ENCODE results near the gene OOSP4B. TPM values are rescaled to one million over a fixed set of nuclear protein-coding genes. Genes with fewer than 3 reads are reported as not detected.
"Not testable (repeated sequence)": the region's sequence is repeated elsewhere in the genome, so short reads cannot be mapped to it uniquely, and the experiment has no call there.

OOSP4B gene
- total RNA-seq, 1 donor from 2014 or later, result not detected

DNA sequence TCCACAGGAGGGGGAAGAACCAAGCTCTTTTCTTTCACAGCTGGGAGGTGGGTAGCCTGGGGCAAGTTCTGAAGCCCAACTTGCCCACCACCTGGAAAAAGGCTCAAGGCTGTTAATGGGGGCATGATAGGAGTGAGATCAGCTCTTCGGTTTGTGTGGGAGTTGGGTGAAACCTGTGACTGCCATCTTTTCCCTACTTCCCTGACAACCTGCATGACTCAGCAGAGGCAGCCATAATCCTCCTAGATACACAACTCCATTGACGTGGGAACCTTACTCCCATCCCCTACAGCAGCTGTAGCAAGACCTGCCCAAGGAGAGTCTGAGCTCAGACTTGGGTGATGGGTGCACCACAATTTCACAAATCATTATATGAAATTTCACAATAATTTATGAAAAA is 13.3 kb upstream of the OOSP4B start:
- ATAC-seq (no peak), DNase-seq (no peak)
- Histone ChIP-seq H3K27ac (no peak overlapping the region), H3K9me3 (no peaks in the 10 kb centered on the region), H3K36me3 (no peaks in the 10 kb centered on the region), H3K27me3 (no peaks in the 10 kb centered on the region), H3K4me1 (no peaks in the 10 kb centered on the region), H3K4me3 (no peak overlapping the region)
- TF ChIP-seq, protein P1, sequence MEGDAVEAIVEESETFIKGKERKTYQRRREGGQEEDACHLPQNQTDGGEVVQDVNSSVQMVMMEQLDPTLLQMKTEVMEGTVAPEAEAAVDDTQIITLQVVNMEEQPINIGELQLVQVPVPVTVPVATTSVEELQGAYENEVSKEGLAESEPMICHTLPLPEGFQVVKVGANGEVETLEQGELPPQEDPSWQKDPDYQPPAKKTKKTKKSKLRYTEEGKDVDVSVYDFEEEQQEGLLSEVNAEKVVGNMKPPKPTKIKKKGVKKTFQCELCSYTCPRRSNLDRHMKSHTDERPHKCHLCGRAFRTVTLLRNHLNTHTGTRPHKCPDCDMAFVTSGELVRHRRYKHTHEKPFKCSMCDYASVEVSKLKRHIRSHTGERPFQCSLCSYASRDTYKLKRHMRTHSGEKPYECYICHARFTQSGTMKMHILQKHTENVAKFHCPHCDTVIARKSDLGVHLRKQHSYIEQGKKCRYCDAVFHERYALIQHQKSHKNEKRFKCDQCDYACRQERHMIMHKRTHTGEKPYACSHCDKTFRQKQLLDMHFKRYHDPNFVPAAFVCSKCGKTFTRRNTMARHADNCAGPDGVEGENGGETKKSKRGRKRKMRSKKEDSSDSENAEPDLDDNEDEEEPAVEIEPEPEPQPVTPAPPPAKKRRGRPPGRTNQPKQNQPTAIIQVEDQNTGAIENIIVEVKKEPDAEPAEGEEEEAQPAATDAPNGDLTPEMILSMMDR (IDR thresholded peaks at IDR 0.05), result no peak
- intact Hi-C loops (cut with DNase I), result no loop called here

DNA sequence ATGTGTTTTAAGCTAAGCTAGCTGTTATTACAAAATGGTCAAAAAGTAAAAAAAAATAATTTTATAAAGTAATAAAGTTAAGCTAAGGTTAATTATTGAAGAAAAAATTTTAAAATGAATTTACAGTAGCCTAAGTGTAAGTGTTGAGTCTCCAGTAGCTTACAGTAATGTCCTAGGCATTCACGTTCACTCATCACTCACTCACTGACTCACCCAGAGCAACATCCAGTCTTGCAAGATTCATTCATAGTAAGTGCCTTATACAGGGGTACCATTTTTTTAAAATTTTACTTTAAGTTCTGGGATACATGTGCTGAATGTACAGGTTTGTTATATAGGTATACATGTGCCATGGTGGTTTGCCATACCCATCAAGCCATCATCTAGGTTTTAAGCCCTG is 11.6 kb upstream of the OOSP4B start:
- ATAC-seq (no peak), DNase-seq (no peak)
- Histone ChIP-seq H3K27ac (no peak overlapping the region), H3K36me3 (no peaks in the 10 kb centered on the region), H3K4me1 (no peaks in the 10 kb centered on the region), H3K27me3 (no peaks in the 10 kb centered on the region), H3K4me3 (no peak overlapping the region), H3K9me3 (no peaks in the 10 kb centered on the region)
- TF ChIP-seq, protein P1 (IDR thresholded peaks at IDR 0.05), result no peak
- intact Hi-C loops (cut with DNase I), result no loop called here

DNA sequence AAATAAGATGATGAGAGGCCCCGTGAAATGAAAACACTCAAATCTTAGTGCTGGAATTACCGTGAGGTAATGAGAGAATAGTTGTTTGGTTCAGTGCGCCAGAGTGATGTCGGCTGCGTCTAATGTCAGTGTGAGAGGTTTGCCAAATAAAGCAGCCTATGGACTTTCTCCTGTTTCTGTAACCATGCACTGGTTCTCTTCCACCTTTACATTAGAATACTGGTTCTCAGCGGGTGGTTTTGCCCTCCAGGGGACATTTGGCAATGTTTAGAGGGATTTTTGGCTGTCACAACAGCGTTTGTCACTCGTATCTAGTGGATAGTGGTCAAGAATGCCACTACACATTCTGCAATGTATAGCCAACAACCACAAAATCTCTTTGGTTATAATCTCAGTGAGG is 1.1 kb downstream of the OOSP4B start:
- intact Hi-C loops (cut with DNase I), result no loop called here
- no peaks in the 10 kb centered on the region for H3K27me3 ChIP-seq

DNA sequence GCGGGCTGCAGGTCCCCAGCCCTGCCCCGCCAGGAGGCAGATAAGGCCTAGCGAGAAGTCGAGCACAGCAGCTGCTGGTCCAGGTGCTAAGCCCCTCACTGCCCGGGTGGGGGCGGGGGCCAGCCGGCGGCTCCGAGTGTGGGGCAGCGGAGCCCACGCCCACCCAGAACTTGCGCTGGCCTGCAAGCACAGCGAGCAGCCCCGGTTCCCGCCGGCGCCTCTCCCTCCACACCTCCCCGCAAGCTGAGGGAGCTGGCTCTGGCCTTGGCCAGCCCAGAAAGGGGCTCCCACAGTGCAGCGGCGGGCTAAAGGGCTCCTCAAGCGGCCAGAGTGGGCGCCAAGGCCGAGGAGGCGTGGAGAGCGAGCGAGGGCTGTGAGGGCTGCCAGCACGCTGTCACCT is 3.4 kb downstream of the OOSP4B start:
- intact Hi-C loops (cut with DNase I); H3K9me3 ChIP-seq; H3K4me3 ChIP-seq; ATAC-seq; DNase-seq; H3K36me3 ChIP-seq; H3K27ac ChIP-seq; H3K4me1 ChIP-seq; H3K27me3 ChIP-seq: not testable (repeated sequence)

More for the DNA sequence above, 1.1 kb downstream of the OOSP4B start:
- ATAC-seq (no peak), DNase-seq (no peak)
- Histone ChIP-seq H3K9me3 (no peaks in the 10 kb centered on the region), H3K4me3 (no peak overlapping the region), H3K27ac (no peak overlapping the region), H3K4me1 (no peaks in the 10 kb centered on the region), H3K36me3 (no peaks in the 10 kb centered on the region)
- TF ChIP-seq, protein P1 (IDR thresholded peaks at IDR 0.05), result no peak

DNA sequence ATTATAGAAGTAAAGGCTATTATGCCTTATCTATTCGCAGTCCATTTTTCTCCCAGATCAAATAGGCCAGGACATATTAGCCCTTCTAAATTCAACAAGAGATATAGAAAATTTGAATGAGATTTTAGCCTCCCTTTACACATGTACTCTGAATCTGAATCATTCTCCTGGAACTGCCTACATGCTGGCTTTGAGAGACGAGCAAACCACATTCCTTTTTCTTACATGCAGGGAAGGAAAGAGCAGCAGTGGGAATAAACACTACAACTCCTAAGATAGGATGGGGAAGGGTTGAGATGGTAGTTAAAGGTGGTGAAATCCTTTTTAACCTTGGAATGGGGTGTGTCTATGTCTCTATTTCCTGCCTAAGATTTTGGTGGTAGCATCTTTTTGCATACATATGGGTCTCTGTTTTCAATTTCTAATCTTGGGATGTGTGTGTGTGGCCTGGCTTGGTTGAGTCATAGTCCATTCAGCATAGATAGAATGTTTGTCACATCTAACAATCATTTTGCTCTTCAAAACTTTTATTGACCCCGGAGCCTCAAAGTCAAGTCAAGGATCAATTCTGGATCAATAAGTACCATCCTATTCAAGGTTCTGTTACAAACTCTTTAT is 12.1 kb downstream of the OOSP4B start:
- no peak overlapping the region for H3K4me3 ChIP-seq
- no peaks in the 10 kb centered on the region for H3K27me3 ChIP-seq
- intact Hi-C loops (cut with DNase I), result no loop called here
- no peaks in the 10 kb centered on the region for H3K36me3 ChIP-seq
- H3K9me3 ChIP-seq, result no peaks in the 10 kb centered on the region
- TF ChIP-seq, protein P1 (IDR thresholded peaks at IDR 0.05), result no peak
- no peak for DNase-seq
- no peaks in the 10 kb centered on the region for H3K4me1 ChIP-seq
- H3K27ac ChIP-seq, result no peak overlapping the region
- no peak for ATAC-seq

DNA sequence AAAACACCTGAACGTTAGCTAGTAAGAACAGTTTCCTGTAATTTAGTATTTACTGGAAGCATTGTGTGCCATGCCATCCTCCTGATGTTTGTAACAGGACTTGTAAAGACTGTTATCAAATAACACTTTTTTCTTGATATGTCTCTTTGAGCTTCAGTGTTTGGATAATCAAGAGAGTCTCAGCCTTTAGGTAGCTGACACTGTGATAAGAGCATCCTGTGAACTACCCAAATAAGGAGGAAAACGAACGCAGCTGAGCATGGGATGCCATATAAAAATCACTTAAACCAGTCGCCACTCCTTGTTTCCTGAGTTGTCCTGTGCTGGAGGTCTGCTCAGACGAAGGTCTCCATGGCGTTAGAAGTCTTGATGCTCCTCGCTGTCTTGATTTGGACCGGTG is 23.1 kb downstream of the OOSP4B start, which contains the start of gene OOSP2:
OOSP2 (plus strand) TSS at position 301 of the 400 bp plus-strand sequence; CDS start at position 352, 51 bp downstream.
- Histone ChIP-seq H3K27me3 (no peaks in the 10 kb centered on the region), H3K4me3 (no peak within 1 kb of the TSS), H3K36me3 (no peaks in the 10 kb centered on the region), H3K27ac (no peak within 1 kb of the TSS), H3K9me3 (no peaks in the 10 kb centered on the region), H3K4me1 (no peaks in the 10 kb centered on the region)
- TF ChIP-seq, protein P1 (IDR thresholded peaks at IDR 0.05), result no peak
- DNase-seq (no peak), ATAC-seq (no peak)
- intact Hi-C loops (cut with DNase I), result no loop called here

DNA sequence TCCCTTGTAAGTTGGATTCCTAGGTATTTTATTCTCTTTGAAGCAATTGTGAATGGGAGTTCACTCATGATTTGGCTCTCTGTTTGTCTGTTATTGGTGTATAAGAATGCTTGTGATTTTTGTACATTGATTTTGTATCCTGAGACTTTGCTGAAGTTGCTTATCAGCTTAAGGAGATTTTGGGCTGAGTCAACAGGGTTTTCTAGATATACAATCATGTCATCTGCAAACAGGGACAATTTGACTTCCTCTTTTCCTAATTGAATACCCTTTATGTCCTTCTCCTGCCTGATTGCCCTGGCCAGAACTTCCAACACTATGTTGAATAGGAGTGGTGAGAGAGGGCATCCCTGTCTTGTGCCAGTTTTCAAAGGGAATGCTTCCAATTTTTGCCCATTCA is 33.4 kb downstream of the OOSP4B start:
- H3K4me1 ChIP-seq; ATAC-seq; intact Hi-C loops (cut with DNase I); H3K4me3 ChIP-seq; H3K36me3 ChIP-seq; H3K27ac ChIP-seq; H3K9me3 ChIP-seq; H3K27me3 ChIP-seq; DNase-seq: not testable (repeated sequence)

DNA sequence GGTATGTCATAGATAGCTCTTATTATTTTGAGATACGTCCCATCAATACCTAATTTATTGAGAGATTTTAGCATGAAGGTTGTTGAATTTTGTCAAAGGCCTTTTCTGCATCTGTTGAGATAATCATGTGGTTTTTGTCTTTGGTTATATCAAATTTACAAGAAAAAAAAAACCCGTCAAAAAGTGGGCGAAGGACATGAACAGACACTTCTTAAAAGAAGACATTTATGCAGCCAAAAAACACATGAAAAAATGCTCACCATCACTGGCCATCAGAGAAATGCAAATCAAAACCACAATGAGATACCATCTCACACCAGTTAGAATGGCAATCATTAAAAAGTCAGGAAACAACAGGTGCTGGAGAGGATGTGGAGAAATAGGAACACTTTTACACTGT is 33.9 kb downstream of the OOSP4B start:
- H3K4me3 ChIP-seq; ATAC-seq; H3K9me3 ChIP-seq; H3K27ac ChIP-seq; intact Hi-C loops (cut with DNase I); H3K27me3 ChIP-seq; DNase-seq; H3K36me3 ChIP-seq; H3K4me1 ChIP-seq: not testable (repeated sequence)
